T47D (cell line): Measurements from ENCODE around the gene AHDC1.
"Not testable (repeated sequence)": the region's sequence is repeated elsewhere in the genome, so short reads cannot be mapped to it uniquely, and the experiment has no call there.

Source experiments
- DNase-seq, 2 experiments: peaks; one replicate each; pipeline versions ENCODE4 v3.0.0 to v3.0.0-alpha.2; 2011 to 2012; ENCODE audit warnings: low read depth in 1 of 2, low spot score in 1 of 2
- JUND ChIP-seq: IDR thresholded peaks from 2 replicates; pipeline ENCODE4 v1.6.1; 2012; ENCODE audit warnings: low read depth
- in situ Hi-C: cut with HindIII; loops from 2 replicates; pipeline ENCODE4 v1.10.0; 2016; ENCODE audit warnings: low sequenced_read_pairs, low pct_unique_long_range_greater_than_20kb

The AHDC1 gene

DNA sequence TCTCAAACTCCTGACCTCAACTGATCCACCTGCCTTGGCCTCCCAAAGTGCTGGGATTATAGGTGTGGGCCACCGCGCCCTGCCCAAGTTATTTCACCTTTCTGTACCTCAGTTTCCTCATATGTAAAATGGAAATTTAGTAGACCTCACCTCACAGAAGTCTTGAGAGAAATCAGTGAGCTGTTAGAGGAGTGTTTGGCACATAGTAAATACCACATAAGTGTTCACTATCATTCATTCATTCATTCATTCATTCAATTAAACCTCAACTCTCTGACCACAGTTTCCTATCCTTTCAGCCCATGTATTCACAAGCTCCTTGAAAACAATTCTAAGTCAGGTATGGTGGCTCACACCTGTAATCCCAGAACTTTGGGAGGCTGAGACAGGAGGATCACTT lies 34.9 kb upstream of the AHDC1 start:
- in situ Hi-C loops = no loop called here
- TF ChIP-seq JUND = no peak
- DNase-seq = no peak

DNA sequence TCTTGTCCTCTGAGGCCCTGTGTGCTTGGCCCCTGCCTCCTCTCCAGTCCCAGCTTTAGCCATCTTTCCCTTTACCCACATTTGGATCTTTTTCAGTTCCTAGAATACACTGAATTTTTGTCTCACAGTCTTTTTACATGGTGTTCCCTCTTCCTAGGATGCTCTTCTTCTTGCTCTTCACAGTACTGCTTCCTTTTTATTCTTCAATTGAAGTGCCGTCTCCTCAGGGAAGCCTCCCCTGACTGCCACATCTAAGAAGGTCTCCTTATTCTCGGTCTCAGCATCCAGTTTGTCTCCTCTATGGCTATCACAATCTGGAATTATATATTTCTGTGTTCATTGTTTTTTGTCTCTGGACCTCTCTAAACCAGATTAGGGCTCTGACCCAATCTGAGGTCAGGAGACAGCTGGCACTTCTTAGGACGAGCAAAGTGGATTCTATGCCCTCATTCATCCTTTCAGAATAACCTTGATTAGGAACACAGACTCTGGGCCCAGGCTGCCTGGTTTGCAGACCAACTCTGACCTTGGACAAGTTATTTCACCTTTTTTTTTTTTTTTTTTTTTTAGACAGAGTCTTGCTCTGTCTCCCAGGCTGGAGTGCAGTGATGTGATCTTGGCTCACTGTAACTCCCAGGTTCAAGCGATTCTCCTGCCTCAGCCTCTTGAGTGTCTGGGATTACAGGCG lies 34.2 kb upstream of the AHDC1 start:
- DNase-seq = no peak
- no peak for TF ChIP-seq JUND
- in situ Hi-C loops = no loop called here

DNA sequence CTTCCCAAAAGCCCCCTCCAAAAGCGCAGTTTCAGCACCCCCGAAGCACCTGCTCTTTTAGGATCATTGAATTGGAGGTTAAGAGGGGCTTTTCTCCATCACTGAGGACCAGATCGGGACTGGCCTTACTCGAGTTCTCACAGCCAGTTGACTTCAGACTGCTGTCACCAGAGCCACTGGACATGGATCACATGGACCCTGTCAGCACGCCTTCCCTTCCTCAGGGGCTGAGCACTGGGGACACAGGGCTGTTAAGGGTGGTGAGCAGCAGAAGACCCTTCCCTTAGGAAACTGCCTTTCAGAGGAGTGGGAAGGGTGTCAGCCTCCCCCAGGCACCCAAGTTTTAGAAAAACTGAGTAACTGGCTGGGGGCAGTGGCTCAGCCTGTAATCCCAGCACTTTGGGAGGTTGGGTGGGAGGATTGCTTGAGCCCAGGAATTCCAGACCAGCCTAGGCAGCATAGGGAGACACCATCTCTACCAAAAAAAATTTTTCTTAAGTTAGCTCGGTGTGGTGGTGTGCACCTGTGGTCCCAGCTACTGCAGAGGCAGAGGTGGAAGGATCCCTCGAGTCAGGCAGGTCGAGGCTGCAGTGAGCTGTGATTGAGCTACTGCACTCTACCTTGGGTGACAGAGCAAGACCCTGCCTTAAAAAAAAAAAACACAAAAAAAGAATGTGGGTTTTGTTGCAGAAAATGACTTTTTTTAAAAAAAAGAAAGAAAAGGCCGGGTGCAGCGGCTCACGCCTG lies 31.6 kb upstream of the AHDC1 start:
- in situ Hi-C loops = no loop called here
- TF ChIP-seq JUND = no peak
- no peak for DNase-seq

DNA sequence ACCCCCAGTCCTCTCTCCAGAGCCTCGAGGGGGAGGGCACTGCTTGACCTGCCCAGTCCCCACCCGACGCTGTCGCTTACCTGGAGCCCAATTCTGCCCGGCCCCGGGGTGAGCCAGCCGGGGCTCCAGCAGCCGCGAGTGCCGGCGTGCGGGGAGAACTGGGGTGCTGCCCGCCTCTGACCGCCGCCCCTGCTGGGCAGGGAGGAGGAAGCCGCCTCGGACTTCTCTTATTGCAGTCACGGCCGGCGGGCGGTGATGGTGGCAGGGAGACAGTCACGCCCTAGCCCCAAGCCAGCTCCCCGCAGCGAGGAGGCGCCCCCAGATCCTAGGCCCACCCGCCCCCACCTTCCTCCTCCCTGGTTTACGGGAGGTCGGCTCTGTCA lies 31.0 kb upstream of the AHDC1 start, which contains the start of gene FGR:
Gene FGR (minus strand): TSS at position 201 of the 383 bp plus-strand sequence. CDS start 11,269 bp downstream, outside the sequence.
- TF ChIP-seq JUND = no peak
- DNase-seq = no peak
- in situ Hi-C loops = no loop called here

DNA sequence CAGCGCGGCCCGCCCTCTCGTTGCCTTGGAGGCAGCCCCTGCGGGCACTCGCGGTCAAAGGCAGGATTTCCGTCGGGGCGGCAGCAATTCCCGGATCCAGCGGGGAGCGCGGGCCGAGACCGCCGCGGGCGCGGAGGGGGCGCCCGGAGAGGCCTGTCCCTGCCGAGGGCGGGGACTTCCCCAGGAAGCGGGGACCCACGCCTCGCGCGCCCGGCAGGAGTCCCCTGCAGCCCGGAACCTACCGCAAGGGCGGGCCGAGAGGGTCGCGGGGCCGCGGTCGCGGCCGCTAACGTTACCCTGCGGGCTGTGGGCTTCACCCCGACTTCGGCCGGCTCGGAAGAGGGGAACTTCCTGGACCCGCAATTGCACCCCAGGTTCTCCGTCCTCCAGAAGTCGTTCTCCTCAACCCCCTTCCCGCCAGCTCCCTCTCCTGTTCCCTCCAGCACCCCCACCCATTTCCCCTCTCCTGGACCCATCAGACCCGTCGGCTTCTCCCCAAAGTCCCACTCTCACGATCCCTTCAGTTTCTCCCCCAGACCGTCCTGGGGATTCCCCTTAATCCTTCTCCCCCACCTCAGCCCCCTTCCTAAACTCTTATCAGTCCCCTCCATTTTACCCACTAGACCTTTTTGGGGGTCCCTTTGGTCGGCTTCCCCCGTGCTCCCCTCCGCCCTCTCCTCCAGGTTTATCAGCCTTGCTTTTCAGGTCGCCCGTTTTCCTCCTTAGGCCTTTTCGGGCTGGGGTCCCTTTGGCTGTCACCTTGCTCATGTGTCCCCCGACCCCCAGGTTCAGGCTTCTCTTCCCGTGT lies 30.4 kb upstream of the AHDC1 start:
- in situ Hi-C loops = no loop called here
- no peak for DNase-seq
- no peak for TF ChIP-seq JUND

DNA sequence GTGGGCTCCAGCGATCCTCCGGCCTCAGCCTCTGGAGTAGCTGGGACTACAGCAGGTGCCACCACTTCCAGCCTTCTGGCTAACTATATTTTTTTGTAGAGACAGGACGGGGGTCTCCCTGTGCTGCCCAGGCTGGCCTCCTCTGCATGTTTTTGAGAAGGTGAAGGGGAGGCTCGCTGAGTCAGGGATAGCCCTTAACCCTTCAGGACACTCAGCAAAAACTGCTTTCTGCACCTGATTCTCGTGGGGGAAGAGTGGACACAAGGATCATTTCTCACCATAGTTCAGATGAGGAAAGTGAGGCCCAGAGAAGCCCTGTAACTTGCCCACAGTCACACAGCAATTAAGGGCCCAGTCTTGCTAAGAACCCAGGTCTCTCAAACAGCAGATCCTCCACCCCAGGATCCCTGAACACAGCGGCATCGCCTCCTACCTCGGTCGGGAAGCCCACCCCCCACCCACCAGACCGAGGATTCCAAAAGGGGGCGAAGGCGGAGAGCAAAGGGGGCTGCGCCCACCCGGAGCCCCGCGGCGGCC lies 29.8 kb upstream of the AHDC1 start:
- TF ChIP-seq JUND = no peak
- in situ Hi-C loops = no loop called here
- DNase-seq = no peak

DNA sequence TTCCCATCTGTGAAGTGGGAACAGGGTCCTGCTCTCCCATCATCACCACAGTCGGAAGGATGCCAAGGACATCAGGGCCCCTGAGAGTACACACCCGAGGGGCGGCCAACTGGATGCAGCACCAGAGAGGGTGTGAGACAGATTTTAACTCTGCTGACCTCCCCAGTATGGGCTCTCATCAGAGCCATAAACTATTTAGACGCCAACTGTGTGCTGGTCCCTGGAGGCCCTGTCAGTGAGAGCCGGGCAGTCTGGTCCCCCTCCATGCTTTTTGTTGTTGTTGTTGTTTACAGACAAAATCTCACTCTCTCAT lies 29.3 kb upstream of the AHDC1 start:
- in situ Hi-C loops = no loop called here
- no peak for DNase-seq
- TF ChIP-seq JUND = no peak

DNA sequence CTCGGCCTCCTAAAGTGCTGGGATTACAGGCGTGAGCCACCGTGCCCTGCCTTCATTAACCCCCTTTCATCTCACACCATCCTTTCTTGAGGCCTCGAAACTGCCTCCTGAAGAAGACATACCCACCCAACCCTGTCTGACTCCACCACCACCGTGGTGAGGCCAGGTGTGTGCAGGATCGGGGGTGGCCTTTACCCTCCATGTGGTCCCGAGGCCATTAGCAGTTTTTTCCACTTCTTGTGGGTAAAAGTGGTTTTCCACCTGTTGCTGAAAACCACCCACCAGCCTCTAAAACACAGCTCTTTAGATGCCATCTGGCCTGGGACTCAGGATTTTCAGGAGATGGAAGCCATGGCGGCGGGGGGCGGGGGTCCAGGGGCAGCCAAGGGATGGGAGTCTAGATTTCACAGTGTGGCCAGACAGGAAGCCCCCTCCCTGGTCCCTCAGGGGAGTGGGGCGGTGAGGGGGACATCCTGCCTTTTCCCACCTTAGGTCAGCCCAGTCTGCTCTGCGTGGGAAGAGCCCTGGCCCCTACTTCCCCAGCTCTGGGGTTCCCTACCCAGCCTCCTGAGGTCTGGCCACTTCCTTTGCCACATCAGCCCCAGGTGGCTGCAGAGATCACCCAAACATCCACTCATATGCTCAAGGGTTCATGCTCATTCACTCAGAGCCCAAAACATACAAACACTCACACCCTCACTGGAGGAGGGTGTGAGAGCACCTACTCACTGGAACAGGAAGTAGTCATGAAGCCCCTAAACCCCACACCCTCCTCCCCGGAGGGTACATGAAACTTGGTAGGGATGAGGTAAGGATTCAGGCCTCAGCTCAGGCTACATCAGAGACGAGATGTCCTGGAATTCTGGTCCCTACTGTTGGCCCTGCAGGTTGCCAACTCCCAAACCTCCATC lies 28.7 kb upstream of the AHDC1 start:
- TF ChIP-seq JUND = no peak
- in situ Hi-C loops = no loop called here
- no peak for DNase-seq

DNA sequence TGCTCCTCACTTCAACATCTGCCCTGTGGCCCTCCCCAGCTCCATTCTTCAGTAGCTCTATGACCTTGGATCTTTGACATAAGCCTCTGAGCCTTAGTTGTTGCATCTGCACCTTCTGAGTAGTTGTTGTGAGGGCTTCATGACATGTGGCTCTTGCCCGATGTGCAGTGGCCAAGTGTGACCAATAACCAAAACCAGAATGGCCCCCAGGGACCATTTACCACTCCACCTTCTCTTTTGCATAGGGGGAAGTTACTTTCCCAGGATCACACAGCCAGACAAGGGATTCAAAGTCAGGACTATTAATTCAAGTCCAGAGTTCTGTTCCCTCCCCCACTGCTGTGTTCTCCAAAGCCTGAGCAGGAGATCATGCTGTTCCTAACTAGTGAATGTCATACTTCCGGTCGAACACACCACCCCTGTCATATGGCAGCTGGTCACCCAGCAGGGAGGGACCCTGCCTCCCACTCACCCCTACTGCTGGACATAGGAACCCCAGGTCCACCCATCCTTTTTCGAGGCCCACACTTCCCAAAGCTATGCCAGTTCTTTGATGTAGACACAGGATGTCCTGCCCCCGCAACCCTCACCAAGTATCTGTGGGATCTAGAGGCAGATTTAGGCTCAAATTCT lies 27.0 kb upstream of the AHDC1 start:
- no peak for TF ChIP-seq JUND
- in situ Hi-C loops = no loop called here
- no peak for DNase-seq

DNA sequence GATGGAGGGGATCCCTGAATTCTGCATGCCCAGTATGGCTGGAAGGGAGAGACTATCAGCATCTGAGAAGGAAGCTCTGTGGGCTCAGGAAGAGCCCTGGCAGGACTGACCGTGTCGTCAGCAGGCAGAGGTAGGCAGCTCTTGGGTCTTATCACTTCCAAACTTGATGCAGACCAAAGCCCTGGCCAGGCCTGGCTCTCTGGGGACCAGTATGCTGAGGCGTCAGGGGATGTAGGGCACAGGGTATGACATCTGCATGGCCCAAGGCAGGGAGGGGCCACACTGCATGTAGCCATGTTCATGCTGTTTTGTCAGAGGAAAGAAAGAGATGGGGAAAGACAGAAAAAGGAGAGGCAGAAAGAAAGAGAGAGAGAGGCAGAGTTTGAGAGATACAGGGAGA lies 24.8 kb upstream of the AHDC1 start:
- in situ Hi-C loops = no loop called here
- no peak for TF ChIP-seq JUND
- no peak for DNase-seq

DNA sequence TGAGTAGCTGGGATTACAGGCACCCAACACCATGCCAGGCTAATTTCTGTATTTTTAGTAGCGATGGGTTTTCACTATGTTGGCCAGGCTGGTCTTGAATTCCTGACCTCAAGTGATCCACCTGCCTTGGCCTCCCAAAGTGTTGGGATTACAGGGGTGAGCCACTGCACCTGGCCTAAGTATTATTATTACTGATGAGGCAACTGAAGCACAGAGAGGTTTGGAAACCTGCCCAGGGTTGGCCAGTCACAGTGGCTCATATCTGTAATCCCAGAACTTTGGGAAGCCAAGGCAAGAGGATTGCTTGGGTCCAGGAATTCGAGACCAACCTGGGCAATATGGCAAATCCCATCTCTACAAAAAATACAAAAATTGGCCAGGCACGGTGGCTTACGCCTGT lies 23.8 kb upstream of the AHDC1 start:
- DNase-seq, in situ Hi-C loops: not testable (repeated sequence)

DNA sequence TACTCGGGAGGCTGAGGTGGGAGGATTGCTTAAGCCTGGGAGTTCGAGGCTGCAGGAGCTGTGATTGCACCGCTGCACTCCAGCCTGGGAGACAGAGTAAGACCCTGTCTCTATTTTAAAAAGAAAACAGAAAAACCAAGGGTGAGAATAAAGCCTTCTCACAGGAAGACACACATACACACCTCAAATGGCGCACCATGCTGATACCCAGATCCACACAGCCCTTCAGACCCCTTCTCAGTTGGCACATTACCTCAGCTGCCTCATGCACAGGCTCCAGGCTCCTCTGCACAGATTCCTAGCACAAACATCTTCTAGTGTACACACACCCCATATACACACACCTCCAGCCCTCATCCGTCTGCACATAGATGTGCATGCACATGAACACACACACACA lies 23.1 kb upstream of the AHDC1 start:
- in situ Hi-C loops = no loop called here
- TF ChIP-seq JUND = no peak

More for the DNA sequence above, 23.1 kb upstream of the AHDC1 start:
- DNase-seq = no peak
